H9 (cell line): ENCODE data around the gene DUS4L. TPM values are rescaled to one million over a fixed set of nuclear protein-coding genes. Genes with fewer than 3 reads are reported as not detected.

ENCODE experiments used
- DNase-seq: peaks from one replicate; pipeline ENCODE4 v3.0.0-alpha.2; 2017
- H2AFZ ChIP-seq: one replicate; pipeline ENCODE4 v1.6.1; 2013; ENCODE audit warnings: mild to moderate bottlenecking, low read length, control low read depth, moderate library complexity
- H2AK5ac ChIP-seq: 2 replicates; pipeline ENCODE4 v1.6.1; 2013; ENCODE audit warnings: low read length, control low read depth, mixed read lengths; ENCODE audit not compliant: insufficient read length
- H2BK120ac ChIP-seq: one replicate; pipeline ENCODE4 v1.6.1; 2013; ENCODE audit warnings: low read depth, mild to moderate bottlenecking, low read length, control low read depth, inconsistent platforms; ENCODE audit not compliant: poor library complexity, severe bottlenecking
- H2BK12ac ChIP-seq: 2 replicates; pipeline ENCODE4 v1.6.1; 2013; ENCODE audit warnings: low read length, control low read depth, mixed read lengths, low read depth; ENCODE audit not compliant: insufficient read length
- H2BK15ac ChIP-seq: 2 replicates; pipeline ENCODE4 v1.6.1; 2013; ENCODE audit warnings: low read depth, low read length, control low read depth
- H2BK20ac ChIP-seq: one replicate; pipeline ENCODE4 v1.6.1; 2013; ENCODE audit warnings: low read depth, mild to moderate bottlenecking, low read length, control low read depth, inconsistent platforms; ENCODE audit not compliant: poor library complexity, severe bottlenecking
- H2BK5ac ChIP-seq: 2 replicates; pipeline ENCODE4 v1.6.1; 2013; ENCODE audit warnings: low read length, control low read depth, mixed read lengths; ENCODE audit not compliant: insufficient read length
- H3K14ac ChIP-seq: 2 replicates; pipeline ENCODE4 v1.6.1; 2013; ENCODE audit warnings: low read length, control low read depth; ENCODE audit not compliant: insufficient read depth
- H3K18ac ChIP-seq: 2 replicates; pipeline ENCODE4 v1.6.1; 2013; ENCODE audit warnings: low read depth, mild to moderate bottlenecking, mixed read lengths, low read length, control low read depth; ENCODE audit not compliant: insufficient read length
- H3K23ac ChIP-seq: 2 replicates; pipeline ENCODE4 v1.6.1; 2013; ENCODE audit warnings: low read length, control low read depth, mixed read lengths, low read depth; ENCODE audit not compliant: insufficient read length
- H3K23me2 ChIP-seq: 2 replicates; pipeline ENCODE4 v1.6.1; 2013; ENCODE audit warnings: low read depth, mild to moderate bottlenecking, mixed read lengths, low read length, control low read depth; ENCODE audit not compliant: insufficient read length, poor library complexity, severe bottlenecking
- H3K27ac ChIP-seq: 2 replicates; pipeline ENCODE4 v1.5.1; 2013; ENCODE audit warnings: low read length, control low read depth, mixed read lengths, low read depth; ENCODE audit not compliant: insufficient read length
- H3K27me3 ChIP-seq: 2 replicates; pipeline ENCODE4 v1.6.1; 2013; ENCODE audit warnings: low read length, control low read depth, inconsistent platforms; ENCODE audit not compliant: insufficient read depth
- H3K4ac ChIP-seq: 2 replicates; pipeline ENCODE4 v1.6.1; 2013; ENCODE audit warnings: low read depth, mild to moderate bottlenecking, control low read depth, inconsistent platforms, low read length, moderate library complexity
- H3K4me1 ChIP-seq: 2 replicates; pipeline ENCODE4 v1.6.1; 2013; ENCODE audit warnings: low read length, control low read depth, inconsistent platforms; ENCODE audit not compliant: insufficient read depth
- H3K4me2 ChIP-seq: 2 replicates; pipeline ENCODE4 v1.6.1; 2013; ENCODE audit warnings: low read length, control low read depth, mixed read lengths; ENCODE audit not compliant: insufficient read length, insufficient read depth
- H3K56ac ChIP-seq: 2 replicates; pipeline ENCODE4 v1.6.1; 2013; ENCODE audit warnings: low read depth, mild to moderate bottlenecking, mixed read lengths, low read length, control low read depth; ENCODE audit not compliant: insufficient read length
- H3K79me1 ChIP-seq: 2 replicates; pipeline ENCODE4 v1.6.1; 2013; ENCODE audit warnings: low read depth, mild to moderate bottlenecking, moderate library complexity, low read length, control low read depth, inconsistent platforms; ENCODE audit not compliant: insufficient read depth, poor library complexity, severe bottlenecking
- H3K79me2 ChIP-seq: 2 replicates; pipeline ENCODE4 v1.6.1; 2013; ENCODE audit warnings: low read length, control low read depth, inconsistent platforms; ENCODE audit not compliant: insufficient read depth
- H3K9ac ChIP-seq: 2 replicates; pipeline ENCODE4 v1.6.1; 2013; ENCODE audit warnings: low read length, control low read depth, mixed read lengths; ENCODE audit not compliant: insufficient read length; ENCODE audit errors: extremely low read depth
- H3K9me3 ChIP-seq: one replicate; pipeline ENCODE4 v1.6.1; 2013; ENCODE audit warnings: low read depth, low read length, inconsistent platforms; ENCODE audit not compliant: control insufficient read depth
- H3T11ph ChIP-seq: one replicate; pipeline ENCODE4 v1.6.1; 2013; ENCODE audit warnings: mild to moderate bottlenecking, low read length, control low read depth, inconsistent platforms
- H4K20me1 ChIP-seq: one replicate; pipeline ENCODE4 v1.6.1; 2013; ENCODE audit not compliant: control insufficient read depth, insufficient read length, insufficient read depth
- H4K5ac ChIP-seq: 2 replicates; pipeline ENCODE4 v1.6.1; 2013; ENCODE audit warnings: low read depth, mild to moderate bottlenecking, mixed read lengths, low read length, control low read depth; ENCODE audit not compliant: insufficient read length
- H4K8ac ChIP-seq: replicated peaks from 2 replicates; pipeline ENCODE4 v1.6.1; 2013; ENCODE audit warnings: low read length, control low read depth, mixed read lengths, low read depth; ENCODE audit not compliant: insufficient read length
- H4K91ac ChIP-seq: 2 replicates; pipeline ENCODE4 v1.6.1; 2013; ENCODE audit warnings: low read depth, mild to moderate bottlenecking, moderate library complexity, mixed read lengths, low read length, control low read depth; ENCODE audit not compliant: insufficient read length
- H3K27ac Mint-ChIP-seq, 3 experiments: 2 replicates in 2 of 3; 3 replicates in 1 of 3; pipeline ENCODE4 v1.8.0; 2020 to 2021; ENCODE audit warnings: mixed read lengths in 3 of 3, mild to moderate bottlenecking in 1 of 3, moderate library complexity in 1 of 3
- H3K27me3 Mint-ChIP-seq: 2 replicates; pipeline ENCODE4 v1.8.0; 2021; ENCODE audit warnings: low read depth, mild to moderate bottlenecking, moderate library complexity, mixed read lengths
- H3K36me3 Mint-ChIP-seq, 3 experiments: 2 replicates in 2 of 3; 3 replicates in 1 of 3; pipeline ENCODE4 v1.8.0; 2020 to 2021; ENCODE audit warnings: low read depth in 3 of 3, mixed read lengths in 3 of 3; ENCODE audit not compliant: insufficient read depth in 1 of 3
- H3K4me1 Mint-ChIP-seq, 2 experiments: 2 replicates each; pipeline ENCODE4 v1.8.0; 2020; ENCODE audit warnings: mixed read lengths in 2 of 2
- H3K4me3 Mint-ChIP-seq, 2 experiments: 2 replicates in 1 of 2; 3 replicates in 1 of 2; pipeline ENCODE4 v1.8.0; 2020 to 2021; ENCODE audit warnings: mild to moderate bottlenecking in 2 of 2, mixed read lengths in 2 of 2, moderate library complexity in 1 of 2
- H3K9me3 Mint-ChIP-seq, 2 experiments: 2 replicates in 1 of 2; 3 replicates in 1 of 2; pipeline ENCODE4 v1.8.0; 2020; ENCODE audit warnings: mild to moderate bottlenecking in 2 of 2, mixed read lengths in 2 of 2, moderate library complexity in 1 of 2
- WGBS: extraction: QIAGEN DNeasy Blood & Tissue Kit; methylation state at CpG from one replicate; pipeline ENCODE4 v1.1.7; 2013; ENCODE audit warnings: missing lambda C conversion rate, low lambda C conversion rate, mixed read lengths; ENCODE audit not compliant: insufficient read length; ENCODE audit errors: extremely low coverage; 5-methylcytosine and 5-hydroxymethylcytosine counted together
- total RNA-seq: library from RNA; stranded (reverse); gene quantifications from 2 replicates; pipeline ENCODE4 v1.2.1, GENCODE V29; 2021
- TF ChIP-seq, protein P1 (sequence below): fragments of 200-600 bp; sonication (generic); conservative IDR thresholded peaks from 3 replicates; pipeline ENCODE4 v1.8.0; 2021; ENCODE audit warnings: antibody characterized with exemption, mild to moderate bottlenecking

Gene DUS4L
- total RNA-seq, 1 experiment from 2014 or later: 10.8 TPM

DNA sequence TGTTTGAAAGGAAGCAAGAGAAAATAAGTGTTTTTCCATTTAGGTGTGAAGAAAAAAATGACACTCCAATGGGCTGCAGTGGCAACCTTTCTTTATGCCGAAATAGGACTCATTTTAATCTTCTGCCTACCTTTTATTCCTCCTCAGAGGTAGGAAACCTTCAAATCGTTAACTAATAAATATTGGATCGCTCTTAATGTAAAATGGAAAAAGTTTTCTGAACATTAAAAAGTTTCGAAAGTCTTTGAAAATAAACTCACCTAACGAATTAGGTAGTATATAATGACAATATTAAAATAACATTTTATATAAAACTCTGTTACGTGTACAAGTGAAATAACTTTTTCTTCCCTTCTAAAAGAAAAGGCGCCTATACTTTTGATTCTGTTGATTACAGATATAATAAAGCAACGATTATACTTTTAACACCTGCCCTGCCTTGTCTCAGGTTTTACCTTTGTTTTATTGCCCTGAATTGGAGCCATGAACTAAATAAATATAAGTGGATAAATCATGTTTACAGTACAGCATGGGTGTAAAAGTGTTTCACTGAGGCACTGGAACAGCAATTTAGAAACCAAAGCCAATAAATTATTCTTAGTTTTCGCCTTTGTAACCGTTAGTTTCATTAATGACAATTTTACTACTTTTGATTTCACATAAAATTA, 17.1 kb downstream of the DUS4L start:
- Histone ChIP-seq H2BK12ac (peak overlapping the region; percentile 50), H2BK20ac (no peak overlapping the region), H2AFZ (peak overlapping the region; percentile 97), H4K20me1 (no peaks in the 10 kb centered on the region), H4K5ac (no peak overlapping the region), H3K23me2 (peaks cover 4% of the 10 kb centered on the region), H3K56ac (no peak overlapping the region), H3K4ac (no peak overlapping the region), H3K27ac (no peak overlapping the region), H3K4me1 (no peaks in the 10 kb centered on the region), H2BK15ac (no peak overlapping the region), H4K91ac (no peak overlapping the region), H3T11ph (no peak overlapping the region), H4K8ac (no peak overlapping the region), H3K79me1 (no peaks in the 10 kb centered on the region), H3K27me3 (no peaks in the 10 kb centered on the region), H2AK5ac (no peak overlapping the region), H3K18ac (peak overlapping the region; percentile 82), H2BK120ac (no peak overlapping the region), H3K79me2 (no peaks in the 10 kb centered on the region), H3K4me2 (peak overlapping the region; percentile 95), H3K9ac (peak overlapping the region; percentile 80), H3K9me3 (no peaks in the 10 kb centered on the region), H3K14ac (no peak overlapping the region), H2BK5ac (no peak overlapping the region), H3K23ac (no peak overlapping the region)
- no peaks in the 10 kb centered on the region for H3K9me3 Mint-ChIP-seq
- no CpG with 5 or more reads among the region's 10 CpGs for WGBS
- TF ChIP-seq, protein P1, sequence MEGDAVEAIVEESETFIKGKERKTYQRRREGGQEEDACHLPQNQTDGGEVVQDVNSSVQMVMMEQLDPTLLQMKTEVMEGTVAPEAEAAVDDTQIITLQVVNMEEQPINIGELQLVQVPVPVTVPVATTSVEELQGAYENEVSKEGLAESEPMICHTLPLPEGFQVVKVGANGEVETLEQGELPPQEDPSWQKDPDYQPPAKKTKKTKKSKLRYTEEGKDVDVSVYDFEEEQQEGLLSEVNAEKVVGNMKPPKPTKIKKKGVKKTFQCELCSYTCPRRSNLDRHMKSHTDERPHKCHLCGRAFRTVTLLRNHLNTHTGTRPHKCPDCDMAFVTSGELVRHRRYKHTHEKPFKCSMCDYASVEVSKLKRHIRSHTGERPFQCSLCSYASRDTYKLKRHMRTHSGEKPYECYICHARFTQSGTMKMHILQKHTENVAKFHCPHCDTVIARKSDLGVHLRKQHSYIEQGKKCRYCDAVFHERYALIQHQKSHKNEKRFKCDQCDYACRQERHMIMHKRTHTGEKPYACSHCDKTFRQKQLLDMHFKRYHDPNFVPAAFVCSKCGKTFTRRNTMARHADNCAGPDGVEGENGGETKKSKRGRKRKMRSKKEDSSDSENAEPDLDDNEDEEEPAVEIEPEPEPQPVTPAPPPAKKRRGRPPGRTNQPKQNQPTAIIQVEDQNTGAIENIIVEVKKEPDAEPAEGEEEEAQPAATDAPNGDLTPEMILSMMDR: no peak; the same call in 2 of the 3 replicates
- peak overlapping the region; percentile 89 to 94 for H3K4me3 Mint-ChIP-seq
- H3K27ac Mint-ChIP-seq: peak overlapping the region in 1 of 3 experiments; percentile 57; a peak in 1 of 7 replicates
- no peak for DNase-seq
- H3K27me3 Mint-ChIP-seq: no peaks in the 10 kb centered on the region
- peaks cover 0 to 12% (median 1%) of the 10 kb centered on the region in 3 experiments; a peak in 6 of 7 replicates for H3K36me3 Mint-ChIP-seq
- no peaks in the 10 kb centered on the region for H3K4me1 Mint-ChIP-seq
